OCI-LY7 (cell line): ENCODE data around the gene CIAO1. TPM values are rescaled to one million over a fixed set of nuclear protein-coding genes. Genes with fewer than 3 reads are reported as not detected.
"Not testable (repeated sequence)": the region's sequence is repeated elsewhere in the genome, so short reads cannot be mapped to it uniquely, and the experiment has no call there.

Experiments
- BruUV-seq: library from RNA; stranded (reverse); fragments of 400-500 nt; replicated peaks from 2 replicates; lab custom pipeline; 2021; lab: Mats Ljungman, UMichigan
- CTCF ChIA-PET: fragments of 300-600 bp; sonication (Branson Sonifier 250); formaldehyde crosslinking; loops from one replicate; lab custom pipeline; 2022; ENCODE audit warnings: antibody characterized with exemption; ENCODE audit not compliant: unreplicated experiment; lab: Charles Lee
- POLR2A ChIA-PET: fragments of 300-600 bp; sonication (Branson Sonifier 250); formaldehyde crosslinking; loops from one replicate; lab custom pipeline; 2022; ENCODE audit warnings: antibody characterized with exemption; lab: Charles Lee
- DNase-seq: peaks from one replicate; pipeline ENCODE4 v3.0.0-alpha.2; 2015; ENCODE audit warnings: low spot score
- H2AFZ ChIP-seq: fragments of 200-600 bp; sonication (generic), shearing (Covaris generic); 2 replicates; pipeline ENCODE4 v1.6.1; 2014; ENCODE audit warnings: mild to moderate bottlenecking, antibody characterized with exemption, low read length, moderate library complexity
- H3K27ac ChIP-seq: fragments of 200-600 bp; sonication (generic); 2 replicates; pipeline ENCODE4 v1.5.1; 2014; ENCODE audit warnings: mixed run types, low read depth, mild to moderate bottlenecking, moderate library complexity, low read length, inconsistent platforms; ENCODE audit not compliant: poor library complexity, severe bottlenecking
- H3K36me3 ChIP-seq: fragments of 200-600 bp; sonication (generic); 2 replicates; pipeline ENCODE4 v1.6.1; 2014; ENCODE audit warnings: mild to moderate bottlenecking, antibody characterized with exemption, low read length, moderate library complexity, mixed read lengths; ENCODE audit not compliant: insufficient read depth
- H3K4me1 ChIP-seq: fragments of 200-600 bp; sonication (generic); 2 replicates; pipeline ENCODE4 v1.5.1; 2014; ENCODE audit warnings: mild to moderate bottlenecking, low read length; ENCODE audit not compliant: insufficient read depth, poor library complexity, severe bottlenecking
- H3K4me2 ChIP-seq: fragments of 200-600 bp; sonication (generic); 2 replicates; pipeline ENCODE4 v1.6.1; 2014; ENCODE audit warnings: mild to moderate bottlenecking, low read length
- H3K4me3 ChIP-seq: fragments of 200-600 bp; sonication (generic); 2 replicates; pipeline ENCODE4 v1.5.1; 2014; ENCODE audit warnings: mild to moderate bottlenecking, low read depth, low read length; ENCODE audit not compliant: poor library complexity, severe bottlenecking
- H3K79me2 ChIP-seq: fragments of 200-600 bp; sonication (generic); 2 replicates; pipeline ENCODE4 v1.6.1; 2016; ENCODE audit warnings: low read depth, mild to moderate bottlenecking, low read length, moderate library complexity, mixed read lengths; ENCODE audit not compliant: insufficient read depth
- H3K9me2 ChIP-seq: fragments of 200-600 bp; sonication (generic); 2 replicates; pipeline ENCODE4 v1.6.1; 2016; ENCODE audit warnings: mild to moderate bottlenecking, low read length, mixed read lengths; ENCODE audit not compliant: insufficient read depth
- H3K9me3 ChIP-seq: fragments of 200-600 bp; sonication (generic); 2 replicates; pipeline ENCODE4 v1.6.1; 2014; ENCODE audit warnings: mild to moderate bottlenecking, mixed run types, low read length, mixed read lengths
- H4K20me1 ChIP-seq: fragments of 200-600 bp; sonication (generic); 2 replicates; pipeline ENCODE4 v1.6.1; 2014; ENCODE audit warnings: mild to moderate bottlenecking, antibody characterized with exemption, low read length, moderate library complexity, mixed read lengths; ENCODE audit not compliant: insufficient read depth
- CTCF ChIP-seq: fragments of 200-600 bp; sonication (generic); conservative IDR thresholded peaks from 2 replicates; pipeline ENCODE4 v1.5.1; 2014; ENCODE audit warnings: mild to moderate bottlenecking, antibody characterized with exemption, low read length, moderate library complexity, mixed read lengths
- EZH2phosphoT487 ChIP-seq: fragments of 200-600 bp; sonication (generic); IDR thresholded peaks from 2 replicates; pipeline ENCODE4 v1.6.1; 2018; ENCODE audit warnings: low read depth, borderline replicate concordance, mild to moderate bottlenecking, mixed run types, antibody characterized with exemption, low read length, moderate library complexity, mixed read lengths
- intact Hi-C: fragments of 100-400 bp; cut with micrococcal nuclease; formaldehyde crosslinking; loops from one replicate; pipeline ENCODE4 v1.10.0; 2022; ENCODE audit not compliant: unreplicated experiment
- total RNA-seq, 2 experiments: library from RNA; depleted of rRNA in 1 of 2; stranded (reverse); fragments of >200 nt in 1 of 2; shearing (Covaris generic) in 1 of 2; gene quantifications; 2 replicates each; pipeline ENCODE4 v1.2.3, GENCODE V29; 2014 to 2022

CIAO1 gene
- total RNA-seq, 2 experiments from 2014 or later, result 89.6 to 128 TPM

- H4K20me1 ChIP-seq, result no peaks in the 10 kb centered on the region
- no peaks in the 10 kb centered on the region for H3K9me3 ChIP-seq
- H3K79me2 ChIP-seq, result no peaks in the 10 kb centered on the region
- intact Hi-C loops, result no loop called here
- no peak overlapping the region for H3K4me3 ChIP-seq
- no peak overlapping the region for H3K27ac ChIP-seq
- no peaks in the 10 kb centered on the region for H3K4me1 ChIP-seq
- no peak overlapping the region for H2AFZ ChIP-seq
- ChIA-PET CTCF (no interaction called here), POLR2A (interaction anchor here (0.7 to 1.0 kb wide), 2 partner anchors 59 to 94 kb away, joined by 3 to 6 read pairs; partner anchors contain the start of gene NCAPH)
- H3K36me3 ChIP-seq, result peaks cover 97% of the 10 kb centered on the region
- no peaks in the 10 kb centered on the region for H3K9me2 ChIP-seq
- no peak for DNase-seq
- H3K4me2 ChIP-seq, result no peak overlapping the region
- no TSS peak for BruUV-seq
- TF ChIP-seq CTCF (no peak), EZH2phosphoT487 (no peak)
Observed at GRCh38 chr2:96276787-96277499, 10.9 kb downstream of the CIAO1 start.

DNA sequence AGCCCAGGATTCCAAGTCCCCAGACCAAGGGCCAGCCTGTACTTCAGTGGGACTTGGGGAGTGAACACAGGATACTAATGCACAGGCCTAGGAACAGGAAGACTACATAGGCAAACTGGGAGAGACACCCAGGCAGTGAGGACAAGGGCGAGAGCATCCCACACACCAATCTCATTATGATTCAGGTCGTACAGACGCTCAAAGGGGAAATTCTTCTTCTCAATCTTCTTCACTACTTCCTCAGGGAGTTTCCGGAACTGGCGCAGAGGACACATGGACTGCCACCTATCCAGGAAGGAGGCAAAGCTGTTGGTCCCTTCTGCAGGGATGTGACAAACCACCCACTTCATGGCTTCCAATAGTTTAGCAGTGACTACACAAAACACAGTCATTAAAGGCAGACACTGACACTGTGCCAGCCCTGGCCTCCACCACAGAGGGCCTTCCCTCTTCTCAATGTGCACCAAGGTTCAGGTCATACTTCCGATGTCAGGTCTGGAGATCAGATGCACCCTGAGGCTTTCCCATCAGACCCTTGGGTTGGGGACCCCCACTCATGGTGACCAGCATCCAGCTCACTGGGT lies 21.3 kb downstream of the CIAO1 start:
- ChIA-PET POLR2A (no interaction called here), CTCF (no interaction called here)
- TF ChIP-seq EZH2phosphoT487 (no peak), CTCF (no peak)

GRCh38 chr2:96291751-96292150 lies 25.7 kb downstream of the CIAO1 start:
- H4K20me1 ChIP-seq, result no peaks in the 10 kb centered on the region
- no TSS peak for BruUV-seq
- TF ChIP-seq CTCF, result no peak
- TF ChIP-seq EZH2phosphoT487, result no peak
- ChIA-PET CTCF (interaction anchor here (0.6 kb wide), 1 partner anchor 37 kb away, joined by 4 read pairs; no protein-coding TSS in a partner anchor), POLR2A (no interaction called here)
- no peak overlapping the region for H3K4me2 ChIP-seq
- no peaks in the 10 kb centered on the region for H3K4me1 ChIP-seq
- no peak overlapping the region for H3K4me3 ChIP-seq
- DNase-seq, result no peak
- H2AFZ ChIP-seq, result no peak overlapping the region
- intact Hi-C loops, result loop anchor here (5.0 kb wide), 1 partner anchor 51 kb away; no protein-coding TSS in a partner anchor
- no peaks in the 10 kb centered on the region for H3K79me2 ChIP-seq
- H3K36me3 ChIP-seq, result peaks cover 99% of the 10 kb centered on the region
- H3K27ac ChIP-seq, result no peak overlapping the region
- H3K9me2 ChIP-seq, result no peaks in the 10 kb centered on the region
- H3K9me3 ChIP-seq, result no peaks in the 10 kb centered on the region

More for the DNA sequence above, 21.3 kb downstream of the CIAO1 start:
- no peaks in the 10 kb centered on the region for H4K20me1 ChIP-seq
- intact Hi-C loops, result no loop called here
- no peak overlapping the region for H3K4me3 ChIP-seq
- H3K4me2 ChIP-seq, result no peak overlapping the region
- H3K27ac ChIP-seq, result no peak overlapping the region
- no peaks in the 10 kb centered on the region for H3K79me2 ChIP-seq
- no peak for DNase-seq
- no peaks in the 10 kb centered on the region for H3K9me3 ChIP-seq
- peaks cover 99% of the 10 kb centered on the region for H3K36me3 ChIP-seq
- H2AFZ ChIP-seq, result no peak overlapping the region
- H3K9me2 ChIP-seq, result no peaks in the 10 kb centered on the region
- H3K4me1 ChIP-seq, result no peaks in the 10 kb centered on the region
- no TSS peak for BruUV-seq

DNA sequence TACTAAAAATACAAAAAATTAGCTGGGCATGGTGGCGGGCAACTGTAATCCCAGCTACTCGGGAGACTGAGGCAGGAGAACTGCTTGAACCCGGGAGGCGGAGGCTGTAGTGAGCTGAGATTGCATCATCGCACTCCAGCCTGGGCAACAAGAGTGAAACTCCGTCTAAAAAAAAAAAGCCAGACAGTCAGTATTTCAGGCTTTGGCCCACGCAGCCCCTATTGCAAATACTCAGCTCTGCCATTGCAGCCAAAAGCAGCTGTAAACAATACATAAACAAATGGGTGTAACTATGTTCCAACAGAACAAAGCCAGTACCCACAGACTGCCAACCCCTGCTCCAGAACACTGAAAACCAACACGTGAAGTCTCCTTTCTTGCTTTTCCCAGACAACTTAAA lies 28.2 kb downstream of the CIAO1 start:
- H3K4me1 ChIP-seq, DNase-seq, H3K79me2 ChIP-seq, BruUV-seq, H4K20me1 ChIP-seq, H3K9me2 ChIP-seq, H3K27ac ChIP-seq, H3K4me2 ChIP-seq, H3K4me3 ChIP-seq, H3K9me3 ChIP-seq, CTCF ChIA-PET, H2AFZ ChIP-seq: not testable (repeated sequence)
- intact Hi-C loops, result loop anchor here (5.0 kb wide), 1 partner anchor 48 kb away; no protein-coding TSS in a partner anchor
- POLR2A ChIA-PET, result interaction anchor here (0.8 to 0.9 kb wide), 2 partner anchors 10 to 52 kb away, joined by 4 to 6 read pairs; no protein-coding TSS in a partner anchor
- H3K36me3 ChIP-seq, result peaks cover 99% of the 10 kb centered on the region
